Hematopoietic multipotent progenitor cell treated with erythropoietin and hydrocortisone succinate and interleukin-3 and kit ligand, for 8 days (in vitro differentiated cells): Measurements from ENCODE around the gene CBFA2T3.
A peak's percentile ranks its signal among the peaks of the same experiment; 100 is the strongest.

Experiments used
- DNase-seq: peaks from one replicate; pipeline ENCODE4 v3.0.0-alpha.2; 2015

The CBFA2T3 gene

GRCh38 chr16:88974916-88975215 is 2.1 kb downstream of the CBFA2T3 start:
- DNase-seq: no peak

GRCh38 chr16:88974080-88974915 is 2.7 kb downstream of the CBFA2T3 start:
- peak; percentile 51 for DNase-seq

GRCh38 chr16:88973415-88974050 is 3.5 kb downstream of the CBFA2T3 start:
- DNase-seq: no peak

- DNase-seq: peak; percentile 77
Observed at GRCh38 chr16:88973007-88973410, 4.0 kb downstream of the CBFA2T3 start.

DNA sequence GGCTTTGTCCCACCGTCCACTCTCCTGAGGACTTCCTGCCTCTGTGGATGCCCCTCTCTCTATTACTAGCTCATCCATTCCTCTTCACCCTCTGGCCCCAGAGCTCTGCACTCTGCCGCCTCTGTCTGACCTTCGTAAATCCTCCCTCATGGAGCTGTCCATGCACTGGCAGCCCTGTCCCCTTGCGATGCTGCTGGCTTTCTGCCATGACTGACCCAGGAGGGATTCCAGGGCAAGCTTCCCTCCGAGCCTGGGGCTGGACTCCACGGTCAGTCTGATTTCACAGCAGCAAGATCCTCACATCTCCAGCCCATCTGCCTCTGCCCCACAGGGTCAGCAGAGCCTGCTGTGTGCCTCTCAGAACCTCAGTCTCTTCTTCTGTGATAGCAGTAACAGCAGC is 4.7 kb downstream of the CBFA2T3 start:
- DNase-seq: no peak

- no peak for DNase-seq
Observed at GRCh38 chr16:88971371-88972097, 5.5 kb downstream of the CBFA2T3 start.

DNA sequence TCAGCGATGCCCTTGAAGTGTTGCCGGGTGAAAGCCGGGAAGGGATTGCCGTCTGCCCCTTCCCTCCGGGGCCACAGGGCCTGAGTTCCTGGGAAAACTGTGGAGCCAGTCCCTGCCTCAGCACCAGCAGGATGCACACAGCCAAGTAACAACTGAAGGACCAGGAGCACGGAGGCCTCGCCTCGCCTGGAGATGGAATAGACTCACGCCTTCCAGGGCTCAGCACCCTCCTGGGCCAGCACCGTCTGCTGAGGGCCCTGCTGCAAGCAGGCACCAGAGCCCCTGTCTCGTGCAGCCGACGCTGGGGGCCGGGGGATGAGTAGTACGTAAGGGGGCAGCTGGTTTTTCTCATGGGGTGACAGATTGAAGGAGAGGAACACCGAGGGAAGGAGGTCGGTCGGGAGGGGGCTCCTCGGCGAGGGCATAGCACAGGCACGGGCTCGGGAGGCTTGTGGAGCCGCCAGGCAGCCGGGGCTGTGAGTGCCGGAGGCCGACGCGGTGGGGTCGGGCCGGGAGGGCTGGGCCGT is 6.4 kb downstream of the CBFA2T3 start:
- DNase-seq: no peak

GRCh38 chr16:88970050-88970449 is 7.0 kb downstream of the CBFA2T3 start:
- DNase-seq: no peak

GRCh38 chr16:88969361-88969831 is 7.6 kb downstream of the CBFA2T3 start:
- DNase-seq: no peak

DNA sequence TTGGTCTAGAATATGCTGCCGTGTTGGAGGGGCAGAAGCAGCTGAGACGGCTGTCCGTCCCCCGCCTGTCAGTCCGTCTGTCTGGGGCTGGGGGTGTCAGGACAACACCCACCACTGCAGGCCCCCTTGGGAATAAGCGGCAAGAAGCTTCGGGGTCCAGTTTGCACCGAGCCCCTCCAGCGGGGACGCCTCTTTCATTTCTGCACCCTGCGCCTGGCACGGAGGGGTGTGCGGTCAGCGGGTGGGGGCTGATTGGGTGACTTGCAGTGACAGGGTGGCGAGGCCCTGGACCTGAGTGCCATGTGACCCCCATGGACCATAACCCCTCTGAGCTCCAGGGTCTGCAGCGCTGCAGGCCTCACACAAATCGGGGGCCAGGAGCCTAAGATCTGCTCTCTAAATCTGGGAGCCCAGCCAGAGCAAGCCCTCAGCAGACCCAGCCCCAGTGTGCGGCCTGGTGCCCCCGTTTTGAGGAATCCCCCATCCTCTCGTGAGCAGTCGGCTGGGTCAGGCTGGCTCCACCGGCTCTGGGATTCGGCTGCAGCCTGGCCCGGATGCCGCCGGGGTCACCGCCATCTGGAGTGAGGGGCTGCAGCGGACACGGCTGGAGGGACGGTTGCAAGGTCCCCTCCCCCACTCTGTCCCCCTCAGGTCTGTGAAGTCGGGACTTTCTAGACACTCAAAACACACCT is 8.3 kb downstream of the CBFA2T3 start:
- no peak for DNase-seq

- no peak for DNase-seq
Observed at GRCh38 chr16:88967830-88968588, 9.0 kb downstream of the CBFA2T3 start.

DNA sequence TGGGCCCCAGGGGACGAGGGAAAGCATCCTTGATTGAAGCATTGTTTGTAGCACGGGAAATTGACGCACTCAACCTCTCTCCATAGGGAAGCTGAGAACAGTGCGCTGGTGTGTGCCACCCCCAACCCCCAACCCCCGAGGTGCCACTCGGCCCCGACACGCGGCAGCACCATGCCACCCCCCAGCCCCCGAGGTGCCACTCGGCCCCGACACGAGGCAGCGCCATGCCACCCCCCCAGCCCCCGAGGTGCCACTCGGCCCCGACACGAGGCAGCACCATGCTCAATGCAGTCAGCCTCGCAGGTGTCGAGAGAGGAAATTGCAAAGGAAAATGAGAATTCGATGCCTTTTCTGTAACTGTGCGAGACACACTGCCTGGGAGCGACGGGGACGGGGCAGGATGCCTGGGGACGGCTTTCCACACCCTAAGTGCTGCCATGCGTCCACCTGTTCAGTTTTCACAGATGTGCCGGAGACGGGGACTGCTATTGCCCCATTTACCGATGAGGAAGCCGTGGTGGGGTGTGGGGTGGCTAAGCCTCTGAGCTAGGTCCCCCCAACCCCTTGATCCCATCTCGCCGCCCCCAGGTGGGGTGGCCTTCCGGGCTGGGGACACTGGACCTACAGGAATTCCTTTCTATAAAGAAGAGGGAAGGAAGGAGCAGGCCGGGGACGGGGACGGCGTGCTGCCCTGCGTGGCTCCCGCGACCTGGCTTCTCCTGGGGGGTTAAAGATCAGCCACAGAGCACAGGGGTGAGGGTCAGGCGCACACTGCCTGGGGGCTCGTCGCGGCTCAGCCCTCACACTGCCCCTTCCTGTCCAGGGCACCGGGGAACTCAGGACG is 9.8 kb downstream of the CBFA2T3 start:
- no peak for DNase-seq

DNA sequence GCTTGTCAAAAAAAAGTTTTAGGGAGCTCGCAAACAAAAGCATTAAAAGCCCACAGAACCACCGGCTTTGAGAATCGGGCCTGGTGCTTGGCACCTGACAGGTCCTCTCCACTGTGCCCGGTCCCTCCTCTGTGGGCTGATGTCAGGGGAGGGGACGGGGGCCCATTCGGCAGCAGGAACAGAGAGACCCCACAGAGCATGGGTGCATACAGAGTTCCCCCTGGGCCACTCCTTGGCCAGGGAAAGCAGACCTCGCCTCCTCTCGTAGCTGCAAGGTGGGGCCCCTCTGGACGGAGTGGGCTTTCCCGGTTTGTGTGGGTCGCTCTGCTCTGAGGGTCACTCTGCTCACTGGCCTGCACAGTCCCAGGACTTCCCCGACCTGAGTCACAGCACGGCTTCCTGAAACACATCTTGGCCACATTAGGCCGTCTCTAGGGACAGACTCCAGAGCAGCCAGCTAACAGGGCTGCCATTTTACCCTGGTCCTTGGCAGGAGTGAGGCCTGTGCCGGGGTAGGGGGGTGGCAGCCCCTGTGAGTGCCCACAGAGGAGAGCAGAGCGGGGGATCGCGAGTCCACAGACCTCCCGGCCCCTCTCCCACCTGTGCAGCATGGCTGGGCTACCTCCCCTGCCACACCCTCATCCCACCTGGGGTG is 11.1 kb downstream of the CBFA2T3 start:
- DNase-seq: no peak

- no peak for DNase-seq
Observed at GRCh38 chr16:88965411-88965810, 11.6 kb downstream of the CBFA2T3 start.

DNA sequence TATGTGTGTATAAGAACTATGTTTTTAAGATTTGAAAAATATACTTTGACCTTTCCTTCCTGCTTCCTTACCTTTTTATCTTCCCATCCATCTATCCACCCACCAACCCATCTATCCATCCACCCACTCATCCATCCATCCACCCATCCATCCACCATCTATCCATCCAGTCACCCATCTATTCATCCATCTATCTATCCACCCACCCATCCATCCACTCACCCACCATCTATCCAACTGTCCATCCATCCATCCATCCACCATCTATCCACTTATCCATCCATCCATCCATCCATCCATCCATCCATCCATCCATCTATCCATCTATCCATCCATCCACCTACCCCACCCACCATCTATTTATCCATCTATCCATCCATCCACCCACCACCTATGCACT is 12.4 kb downstream of the CBFA2T3 start:
- DNase-seq: no peak

GRCh38 chr16:88963583-88963982 is 13.4 kb downstream of the CBFA2T3 start:
- DNase-seq: no peak

- no peak for DNase-seq
Observed at GRCh38 chr16:88962478-88963152, 14.4 kb downstream of the CBFA2T3 start.

DNA sequence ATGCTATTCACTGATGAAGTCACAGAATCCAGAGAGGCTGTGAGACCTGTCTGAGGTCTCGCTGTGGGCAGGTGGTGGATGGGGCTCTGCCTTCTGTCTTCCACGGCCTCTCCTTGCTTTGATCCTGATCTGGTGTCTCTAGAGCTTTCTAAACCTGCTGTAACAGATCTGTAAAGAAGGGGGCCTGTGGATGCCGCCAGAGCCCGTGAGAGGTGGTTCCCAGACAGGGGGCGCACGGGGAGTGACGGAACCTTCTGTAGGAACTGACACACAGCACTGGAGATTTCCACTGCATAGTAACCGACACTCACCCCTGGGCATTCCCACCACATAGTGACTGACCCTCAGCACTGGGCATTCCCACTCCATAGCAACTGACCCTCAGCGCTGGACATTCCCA is 16.0 kb downstream of the CBFA2T3 start:
- no peak for DNase-seq

DNA sequence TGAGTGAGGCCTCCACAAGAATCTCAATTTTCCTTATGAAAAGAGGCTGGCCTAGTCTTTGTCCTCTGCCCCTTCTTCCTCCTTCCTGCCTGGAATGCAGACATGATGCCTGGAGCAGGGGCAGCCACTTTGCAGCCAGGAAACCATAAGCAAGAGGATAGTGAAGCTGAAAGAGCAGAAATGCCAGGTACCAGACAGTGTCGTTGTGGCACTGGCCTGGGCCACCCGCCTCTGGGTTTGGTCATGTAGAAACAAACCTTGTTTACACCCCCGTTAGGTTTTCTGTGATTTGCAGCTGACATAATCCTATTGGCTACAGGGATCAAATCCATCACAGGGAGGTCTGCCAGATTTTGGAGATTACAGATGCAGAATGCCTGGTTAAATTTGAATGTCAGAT is 16.5 kb downstream of the CBFA2T3 start:
- no peak for DNase-seq

- no peak for DNase-seq
Observed at GRCh38 chr16:88959022-88959421, 18.0 kb downstream of the CBFA2T3 start.
